Fibroblast of lung (primary cell): ENCODE measurements around the gene ETFB. TPM values are rescaled to one million over a fixed set of nuclear protein-coding genes. Genes with fewer than 3 reads are reported as not detected.

Experiments
- DNase-seq, 2 donors: peaks; one replicate each; pipeline versions ENCODE4 v3.0.0 to v3.0.0-alpha.2; 2010; ENCODE audit warnings: low read depth in 2 of 2
- H2AFZ ChIP-seq: 2 replicates; pipeline ENCODE4 v1.5.1; 2012; ENCODE audit warnings: low read length, control low read depth, inconsistent platforms
- H3K27ac ChIP-seq: 2 replicates; pipeline ENCODE4 v1.5.1; 2011; ENCODE audit warnings: low read length, control low read depth; ENCODE audit not compliant: insufficient read depth
- H3K27me3 ChIP-seq: 2 replicates; pipeline ENCODE4 v1.5.1; 2011; ENCODE audit warnings: mild to moderate bottlenecking, low read length; ENCODE audit not compliant: control insufficient read depth, insufficient read depth
- H3K36me3 ChIP-seq: 2 replicates; pipeline ENCODE4 v1.5.1; 2011; ENCODE audit warnings: low read length; ENCODE audit not compliant: control insufficient read depth, insufficient read depth
- H3K4me1 ChIP-seq: 2 replicates; pipeline ENCODE4 v1.5.1; 2011; ENCODE audit warnings: low read length; ENCODE audit not compliant: control insufficient read depth, insufficient read depth; ENCODE audit errors: extremely low read depth
- H3K4me2 ChIP-seq: 2 replicates; pipeline ENCODE4 v1.5.1; 2011; ENCODE audit warnings: low read length, control low read depth; ENCODE audit not compliant: insufficient read depth; ENCODE audit errors: extremely low read depth
- H3K4me3 ChIP-seq, 4 experiments: fragments of 200-600 bp in 1 of 4; sonication (generic) in 1 of 4; replicated peaks in 1 of 4; 2 replicates each; pipeline ENCODE4 v1.5.1; 2011 to 2016; ENCODE audit warnings: low read length in 4 of 4, low read depth in 3 of 4, mild to moderate bottlenecking in 3 of 4, control low read depth in 2 of 4, inconsistent platforms in 1 of 4, mixed read lengths in 1 of 4; ENCODE audit not compliant: insufficient read depth in 1 of 4; ENCODE audit errors: control extremely low read depth in 1 of 4
- H3K79me2 ChIP-seq: 2 replicates; pipeline ENCODE4 v1.5.1; 2012; ENCODE audit warnings: mild to moderate bottlenecking, low read length, inconsistent platforms; ENCODE audit not compliant: control insufficient read depth, insufficient read depth
- H3K9ac ChIP-seq: 2 replicates; pipeline ENCODE4 v1.5.1; 2011; ENCODE audit warnings: mild to moderate bottlenecking, low read length, control low read depth; ENCODE audit not compliant: insufficient read depth
- H3K9me3 ChIP-seq: 2 replicates; pipeline ENCODE4 v1.5.1; 2012; ENCODE audit warnings: low read depth, low read length; ENCODE audit not compliant: control insufficient read depth, insufficient read depth
- H4K20me1 ChIP-seq: 2 replicates; pipeline ENCODE4 v1.5.1; 2011; ENCODE audit warnings: low read length; ENCODE audit not compliant: control insufficient read depth, insufficient read depth; ENCODE audit errors: extremely low read depth
- CTCF ChIP-seq, 2 donors: IDR thresholded peaks in 1 of 2; conservative IDR thresholded peaks in 1 of 2; 1 replicate in 1 of 2; 2 replicates in 1 of 2; pipeline ENCODE4 v1.5.1; 2011 to 2012; ENCODE audit warnings: low read length in 2 of 2, control low read depth in 1 of 2, inconsistent platforms in 1 of 2, low read depth in 1 of 2, mild to moderate bottlenecking in 1 of 2
- EZH2 ChIP-seq: IDR thresholded peaks from 2 replicates; pipeline ENCODE4 v1.5.1; 2012; ENCODE audit warnings: low read length, control low read depth, mild to moderate bottlenecking; ENCODE audit errors: missing control alignments
- polyA plus RNA-seq, 2 donors: library from polyadenylated mRNA; depleted of rRNA in 1 of 2; stranded (reverse) in 1 of 2; unstranded in 1 of 2; fragments of >200 nt; gene quantifications; 2 replicates each; pipeline ENCODE4 v1.2.1, GENCODE V29; 2011 to 2012; ENCODE audit warnings: missing spikeins in 1 of 2
- total RNA-seq: library from RNA; depleted of rRNA; stranded (reverse); fragments of >200 nt; gene quantifications from 2 replicates; pipeline ENCODE4 v1.2.1, GENCODE V29; 2014

The ETFB gene
- total and polyA plus RNA-seq, 2 donors (not counting 1 experiment from before 2014, with no cell fraction given) = 84.4 to 123 TPM

- Histone ChIP-seq H3K27me3 (no peaks in the 10 kb centered on the region), H4K20me1 (no peaks in the 10 kb centered on the region), H3K4me3 (no peak overlapping the region), H3K4me1 (no peaks in the 10 kb centered on the region), H3K9ac (no peak overlapping the region), H2AFZ (no peak overlapping the region), H3K27ac (no peak overlapping the region), H3K79me2 (no peaks in the 10 kb centered on the region), H3K36me3 (no peaks in the 10 kb centered on the region), H3K9me3 (no peaks in the 10 kb centered on the region), H3K4me2 (no peak overlapping the region)
- no peak for TF ChIP-seq CTCF (conservative IDR thresholded peaks at IDR 0.05 in 1 of 2, IDR thresholded peaks at IDR 0.05 in 1 of 2; ENCODE audit: low read depth in 1 of 2, low read length in 2 of 2)
- no peak for TF ChIP-seq EZH2
- no peak for DNase-seq
Measured at GRCh38 chr19:51382004-51382403, 15.8 kb upstream of the ETFB start.

DNA sequence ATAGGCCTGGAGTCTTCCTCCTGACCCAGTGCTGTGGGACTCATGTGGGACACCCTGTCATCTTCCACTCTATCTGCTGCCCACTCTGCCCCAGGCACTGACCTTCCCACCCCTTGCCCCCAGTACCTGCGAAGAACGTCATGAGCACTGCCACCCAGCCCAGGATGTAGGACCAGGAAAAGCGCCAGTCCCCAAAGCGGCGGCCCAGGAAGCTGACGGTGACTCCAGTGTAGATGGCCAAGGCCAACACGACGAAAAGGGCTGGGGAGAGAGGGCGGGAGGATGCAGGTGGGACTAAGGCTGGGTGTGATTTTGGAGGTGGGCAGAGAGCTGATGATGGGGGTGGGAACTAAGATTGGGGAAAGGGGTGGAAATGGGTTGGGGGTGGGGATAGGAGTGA is 14.2 kb upstream of the ETFB start:
- H3K9me3 ChIP-seq = no peaks in the 10 kb centered on the region
- H4K20me1 ChIP-seq = no peaks in the 10 kb centered on the region
- no peak for DNase-seq
- TF ChIP-seq CTCF (conservative IDR thresholded peaks at IDR 0.05 in 1 of 2, IDR thresholded peaks at IDR 0.05 in 1 of 2; ENCODE audit: low read depth in 1 of 2, low read length in 2 of 2) (no peak), EZH2 (no peak)
- no peak overlapping the region for H2AFZ ChIP-seq
- H3K27ac ChIP-seq = no peak overlapping the region
- H3K4me1 ChIP-seq = no peaks in the 10 kb centered on the region
- H3K79me2 ChIP-seq = no peaks in the 10 kb centered on the region
- H3K4me2 ChIP-seq = no peak overlapping the region
- no peak overlapping the region for H3K4me3 ChIP-seq
- no peaks in the 10 kb centered on the region for H3K27me3 ChIP-seq
- H3K36me3 ChIP-seq = no peaks in the 10 kb centered on the region
- no peak overlapping the region for H3K9ac ChIP-seq

DNA sequence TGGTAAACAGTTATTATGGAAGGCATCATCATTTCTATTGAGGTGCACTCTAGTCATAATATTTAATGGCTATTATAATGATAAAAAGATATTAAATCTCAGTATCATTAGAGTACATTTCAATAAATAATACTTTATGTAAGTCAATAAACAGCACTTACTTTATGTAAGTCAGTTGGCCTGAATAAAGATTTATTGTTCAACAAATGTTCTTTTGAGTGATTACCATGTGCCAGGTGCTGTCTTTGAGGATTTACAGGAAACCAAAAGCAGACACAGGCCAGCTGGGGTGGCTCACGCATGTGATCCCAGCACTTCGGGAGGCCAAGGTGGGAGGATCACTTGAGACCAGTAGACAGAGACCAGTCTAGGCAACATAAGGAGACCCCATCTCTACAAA is 11.2 kb upstream of the ETFB start:
- H3K9ac ChIP-seq = no peak overlapping the region
- H2AFZ ChIP-seq = no peak overlapping the region
- H3K4me1 ChIP-seq = no peaks in the 10 kb centered on the region
- no peak for TF ChIP-seq EZH2
- no peaks in the 10 kb centered on the region for H3K79me2 ChIP-seq
- H3K27ac ChIP-seq = no peak overlapping the region
- no peak for DNase-seq
- no peaks in the 10 kb centered on the region for H3K9me3 ChIP-seq
- no peak overlapping the region for H3K4me2 ChIP-seq
- no peaks in the 10 kb centered on the region for H3K36me3 ChIP-seq
- no peaks in the 10 kb centered on the region for H3K27me3 ChIP-seq
- H4K20me1 ChIP-seq = no peaks in the 10 kb centered on the region
- H3K4me3 ChIP-seq = no peak overlapping the region
